K562 (cell line): Measurements from ENCODE around the gene C12orf60. TPM values are rescaled to one million over a fixed set of nuclear protein-coding genes. Genes with fewer than 3 reads are reported as not detected.
"Not testable (repeated sequence)": the region's sequence is repeated elsewhere in the genome, so short reads cannot be mapped to it uniquely, and the experiment has no call there.

Experiments
- ATAC-seq: fragments of 200-7000 bp; cut with Tn5 transposase; 3 replicates; pipeline ENCODE4 v1.9.1; 2020; ENCODE audit warnings: moderate library complexity
- BruUV-seq: library from RNA; stranded (reverse); fragments of 400-500 nt; replicated peaks from 2 replicates; lab custom pipeline; 2021; lab: Mats Ljungman, UMichigan
- CTCF ChIA-PET: fragments of 300-600 bp; formaldehyde crosslinking; extraction: SDS; loops from one replicate; lab custom pipeline; 2021; ENCODE audit warnings: low intra/inter-chr PET ratio; lab: Yijun Ruan, JAX
- POLR2A ChIA-PET: fragments of 300-600, 350-650 bp; sonication (Branson Sonifier 250); formaldehyde crosslinking; extraction: SDS; loops from one replicate; lab custom pipeline; 2021; ENCODE audit warnings: antibody characterized with exemption, inconsistent platforms; lab: Yijun Ruan, JAX
- DNase-seq, 4 experiments: peaks; one replicate each; pipeline versions ENCODE4 v3.0.0 to v3.0.0-alpha.2; 2011 to 2018; ENCODE audit warnings: low spot score in 3 of 4, mixed read lengths in 3 of 4; ENCODE audit errors: extremely low read depth in 1 of 4
- FAIRE-seq: peaks from 2 replicates; lab custom pipeline; 2011; peaks lifted over from hg19 to GRCh38; lab: Jason Lieb, UNC
- H2AFZ ChIP-seq: 2 replicates; pipeline ENCODE4 v1.6.0; 2011; ENCODE audit warnings: low read depth, low read length, control low read depth, inconsistent platforms
- H3K27ac ChIP-seq: fragments of 200-600 bp; 3 replicates; pipeline ENCODE4 v1.8.0; 2011; ENCODE audit warnings: low read depth, mild to moderate bottlenecking, control low read depth, inconsistent platforms, low read length, moderate library complexity, mixed read lengths; ENCODE audit errors: extremely low read depth
- H3K27me3 ChIP-seq, 2 experiments: fragments of 300-600 bp in 1 of 2; 2 replicates in 1 of 2; 3 replicates in 1 of 2; pipeline versions ENCODE4 v1.6.0 to v1.8.0; 2011; ENCODE audit warnings: inconsistent platforms in 2 of 2, low read length in 2 of 2, mild to moderate bottlenecking in 1 of 2, mixed read lengths in 1 of 2, moderate library complexity in 1 of 2; ENCODE audit not compliant: control insufficient read depth in 2 of 2, insufficient read depth in 2 of 2
- H3K36me3 ChIP-seq: fragments of 300-600 bp; 3 replicates; pipeline ENCODE4 v1.8.0; 2011; ENCODE audit warnings: mild to moderate bottlenecking, low read length, inconsistent platforms; ENCODE audit not compliant: control insufficient read depth, insufficient read depth
- H3K4me1 ChIP-seq, 2 experiments: fragments of 200-600 bp in 1 of 2; replicated peaks in 1 of 2; 2 replicates in 1 of 2; 3 replicates in 1 of 2; pipeline versions ENCODE4 v1.5.1 to v1.8.0; 2011; ENCODE audit warnings: inconsistent platforms in 2 of 2, low read length in 2 of 2, mild to moderate bottlenecking in 1 of 2, mixed read lengths in 1 of 2, moderate library complexity in 1 of 2; ENCODE audit not compliant: control insufficient read depth in 2 of 2, insufficient read depth in 2 of 2
- H3K4me2 ChIP-seq: 2 replicates; pipeline ENCODE4 v1.6.1; 2011; ENCODE audit warnings: low read length, control low read depth, inconsistent platforms, mixed read lengths; ENCODE audit not compliant: insufficient read depth
- H3K4me3 ChIP-seq: fragments of 200-600 bp; sonication (generic), shearing (Covaris generic); 2 replicates; pipeline ENCODE4 v1.5.1; 2016; ENCODE audit warnings: control low read depth, inconsistent platforms
- H3K79me2 ChIP-seq: fragments of 200-600 bp; 3 replicates; pipeline ENCODE4 v1.8.0; 2011; ENCODE audit warnings: low read length, inconsistent platforms; ENCODE audit not compliant: control insufficient read depth, insufficient read depth
- H3K9ac ChIP-seq, 2 experiments: 2 replicates each; pipeline versions ENCODE4 v1.6.0 to v1.6.1; 2011; ENCODE audit warnings: low read depth in 2 of 2, low read length in 2 of 2, control low read depth in 1 of 2, inconsistent platforms in 1 of 2, mild to moderate bottlenecking in 1 of 2, mixed read lengths in 1 of 2; ENCODE audit not compliant: insufficient read depth in 1 of 2
- H3K9me1 ChIP-seq: one replicate; pipeline ENCODE4 v1.6.0; 2011; ENCODE audit warnings: inconsistent platforms, mild to moderate bottlenecking, low read length, moderate library complexity; ENCODE audit not compliant: control insufficient read depth, insufficient read depth
- H3K9me3 ChIP-seq: replicated peaks from 2 replicates; pipeline ENCODE4 v1.5.1; 2011; ENCODE audit warnings: low read depth, low read length, inconsistent platforms; ENCODE audit not compliant: control insufficient read depth, insufficient read depth
- H4K20me1 ChIP-seq: replicated peaks from 2 replicates; pipeline ENCODE4 v1.6.1; 2011; ENCODE audit warnings: low read length, inconsistent platforms, mixed read lengths; ENCODE audit not compliant: control insufficient read depth, insufficient read depth
- ZNF707 ChIP-seq: fragments of 250-450 bp; sonication (Bioruptor Pico); conservative IDR thresholded peaks from 2 replicates; pipeline ENCODE4 v1.8.0; 2022; ENCODE audit warnings: inconsistent platforms, mild to moderate bottlenecking, moderate library complexity
- WGBS: fragments of 100-300 bp; shearing (Covaris generic); methylation state at CpG from one replicate; pipeline ENCODE4 v1.1.6; 2016; ENCODE audit warnings: low coverage, mixed read lengths; ENCODE audit not compliant: insufficient coverage; ENCODE audit errors: missing lambda C conversion rate; 5-methylcytosine and 5-hydroxymethylcytosine counted together
- in situ Hi-C: fragments of 300-500 bp; cut with MboI; formaldehyde crosslinking; loops from 4 replicates; pipeline ENCODE4 v1.15.0; 2018; ENCODE audit warnings: inconsistent platforms, mixed read lengths
- intact Hi-C: fragments of 100-400 bp; cut with micrococcal nuclease; formaldehyde crosslinking; loops from 2 replicates; pipeline ENCODE4 v1.14.2; 2022
- polyA plus RNA-seq, 8 experiments: library from polyadenylated mRNA; depleted of rRNA in 4 of 8; stranded (reverse) in 5 of 8; unstranded in 3 of 8; fragments of >200 nt; fragmentation: Nextera tagmentation in 2 of 8; fragmentation: Illumina TruSeq in 1 of 8; extraction: Ambion mirVana in 2 of 8; extraction: Trizol in 1 of 8; gene quantifications; 2 replicates each; pipeline versions ENCODE4 v1.2.1 to v1.2.3, GENCODE V29; 2011 to 2014; ENCODE audit warnings: inconsistent platforms in 1 of 8, missing spikeins in 1 of 8
- total RNA-seq, 7 experiments: library from RNA; depleted of rRNA in 6 of 7; stranded (reverse); fragments of >200 nt in 6 of 7; fragmentation: Illumina TruSeq in 2 of 7; extraction: Trizol in 2 of 7; gene quantifications; 2 replicates each; pipeline versions ENCODE4 v1.2.1 to v1.2.3, GENCODE V29; 2011 to 2021; ENCODE audit warnings: low replicate concordance in 1 of 7
- TF ChIP-seq, protein P1 (sequence below): IDR thresholded peaks from 3 replicates; pipeline ENCODE4 v1.6.1; 2011; ENCODE audit warnings: borderline replicate concordance, mild to moderate bottlenecking; ENCODE audit not compliant: insufficient read length, insufficient read depth

C12orf60 gene
- total and polyA plus RNA-seq, 9 of the 15 experiments (the other 6 are each of a cell fraction or from before 2014, with no cell fraction given), result 0.41 to 4.4 (median 2.5) TPM

- TF ChIP-seq, protein P1, sequence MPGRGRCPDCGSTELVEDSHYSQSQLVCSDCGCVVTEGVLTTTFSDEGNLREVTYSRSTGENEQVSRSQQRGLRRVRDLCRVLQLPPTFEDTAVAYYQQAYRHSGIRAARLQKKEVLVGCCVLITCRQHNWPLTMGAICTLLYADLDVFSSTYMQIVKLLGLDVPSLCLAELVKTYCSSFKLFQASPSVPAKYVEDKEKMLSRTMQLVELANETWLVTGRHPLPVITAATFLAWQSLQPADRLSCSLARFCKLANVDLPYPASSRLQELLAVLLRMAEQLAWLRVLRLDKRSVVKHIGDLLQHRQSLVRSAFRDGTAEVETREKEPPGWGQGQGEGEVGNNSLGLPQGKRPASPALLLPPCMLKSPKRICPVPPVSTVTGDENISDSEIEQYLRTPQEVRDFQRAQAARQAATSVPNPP, result no peak
Observed at GRCh38 chr12:14756334-14757143, 46.9 kb upstream of the C12orf60 start (continued).

GRCh38 chr12:14759711-14760280, 43.7 kb upstream of the C12orf60 start:
- not testable (repeated sequence) for ATAC-seq

More at GRCh38 chr12:14759711-14760280, 43.7 kb upstream of the C12orf60 start:
- H3K4me1 ChIP-seq, H3K27ac ChIP-seq, H3K79me2 ChIP-seq, in situ Hi-C loops, H3K9me1 ChIP-seq, POLR2A ChIA-PET, H3K27me3 ChIP-seq, intact Hi-C loops, H4K20me1 ChIP-seq, H3K4me3 ChIP-seq, H3K4me2 ChIP-seq, H3K36me3 ChIP-seq, H3K9me3 ChIP-seq, FAIRE-seq, DNase-seq, H2AFZ ChIP-seq, BruUV-seq, H3K9ac ChIP-seq: not testable (repeated sequence)
- 2% methylated on average over 6 of the region's 6 CpGs for WGBS
- TF ChIP-seq ZNF707 (CRISPR knock-in tag), result peak; percentile 84
- CTCF ChIA-PET, result interaction anchor here (0.6 kb wide), 1 partner anchor 60 kb away, joined by 5 read pairs; no protein-coding TSS in a partner anchor
